CD4-positive, alpha-beta T cell treated with Interleukin-4 for 4 hours (primary cell): ENCODE data around the gene RTL3.
"Not testable (repeated sequence)": the region's sequence is repeated elsewhere in the genome, so short reads cannot be mapped to it uniquely, and the experiment has no call there.

Experiments
- DNase-seq: peaks from one replicate; pipeline ENCODE4 v3.0.0-alpha.2; 2020

RTL3 gene, protein sequence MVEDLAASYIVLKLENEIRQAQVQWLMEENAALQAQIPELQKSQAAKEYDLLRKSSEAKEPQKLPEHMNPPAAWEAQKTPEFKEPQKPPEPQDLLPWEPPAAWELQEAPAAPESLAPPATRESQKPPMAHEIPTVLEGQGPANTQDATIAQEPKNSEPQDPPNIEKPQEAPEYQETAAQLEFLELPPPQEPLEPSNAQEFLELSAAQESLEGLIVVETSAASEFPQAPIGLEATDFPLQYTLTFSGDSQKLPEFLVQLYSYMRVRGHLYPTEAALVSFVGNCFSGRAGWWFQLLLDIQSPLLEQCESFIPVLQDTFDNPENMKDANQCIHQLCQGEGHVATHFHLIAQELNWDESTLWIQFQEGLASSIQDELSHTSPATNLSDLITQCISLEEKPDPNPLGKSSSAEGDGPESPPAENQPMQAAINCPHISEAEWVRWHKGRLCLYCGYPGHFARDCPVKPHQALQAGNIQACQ

DNA sequence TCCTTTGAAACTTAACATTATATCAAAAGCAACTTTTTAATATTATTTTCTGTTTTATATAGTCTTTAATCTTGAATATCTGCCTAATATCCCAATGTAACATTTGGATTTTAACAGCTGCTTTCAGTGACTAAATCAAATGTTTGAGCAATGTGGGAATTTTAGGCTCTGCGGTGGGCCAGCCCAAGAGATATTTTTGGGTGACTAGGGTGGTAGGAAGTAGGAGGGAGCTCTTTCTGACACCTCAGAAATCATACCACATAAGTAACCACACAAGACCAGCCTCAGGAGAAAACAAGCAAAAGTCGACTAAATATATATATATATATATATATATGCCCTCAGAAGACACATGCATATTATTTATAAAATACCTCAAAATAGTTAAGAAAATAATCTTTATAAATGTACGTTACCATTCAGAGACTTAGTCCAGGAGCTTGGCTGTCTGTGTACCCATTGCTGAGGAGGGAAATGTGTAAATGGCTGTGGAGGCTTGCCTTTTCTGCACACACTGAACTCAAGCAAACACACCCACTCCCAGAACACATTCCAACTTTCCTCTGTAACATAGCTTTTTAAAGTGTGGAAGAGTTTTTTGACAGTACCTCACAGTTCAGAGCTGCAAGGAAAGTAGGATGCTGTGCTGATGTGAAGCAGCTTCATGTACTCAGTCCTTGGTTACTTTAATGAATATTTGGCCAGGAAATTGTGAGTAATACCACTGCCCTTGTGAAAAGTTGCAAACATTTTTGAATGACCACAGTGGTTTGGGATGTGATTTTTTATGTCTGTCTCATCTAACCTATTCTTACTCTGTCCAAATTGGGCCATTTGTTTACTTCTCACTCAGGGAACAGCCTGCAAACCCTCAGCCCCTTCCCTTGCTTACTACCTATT, at the start of gene RTL3:
TSS of gene RTL3 (minus strand) at position 484 of the 900 bp plus-strand sequence. CDS start 908 bp downstream, outside the sequence.
- peak; percentile 10 for DNase-seq

DNA sequence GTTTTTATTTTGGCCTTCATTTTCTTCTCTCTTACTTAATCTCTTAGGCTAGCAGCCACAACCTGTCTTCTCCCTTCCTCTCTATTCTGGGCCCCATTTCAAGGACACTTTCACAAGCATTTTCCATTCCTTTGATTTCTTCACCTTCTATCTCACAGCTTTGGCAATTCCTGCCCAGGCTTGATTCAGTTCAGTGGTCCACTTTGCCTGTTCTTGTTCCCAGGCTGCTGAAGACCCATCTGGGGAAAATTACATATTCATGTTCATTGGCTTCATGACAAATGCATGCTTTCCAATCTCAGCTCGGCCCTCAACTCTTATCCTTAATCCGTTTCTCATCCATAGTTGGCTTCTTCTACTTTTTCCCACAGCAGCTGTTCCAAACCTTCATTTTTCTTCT, 49.7 kb upstream of the RTL3 start:
- no peak for DNase-seq

DNA sequence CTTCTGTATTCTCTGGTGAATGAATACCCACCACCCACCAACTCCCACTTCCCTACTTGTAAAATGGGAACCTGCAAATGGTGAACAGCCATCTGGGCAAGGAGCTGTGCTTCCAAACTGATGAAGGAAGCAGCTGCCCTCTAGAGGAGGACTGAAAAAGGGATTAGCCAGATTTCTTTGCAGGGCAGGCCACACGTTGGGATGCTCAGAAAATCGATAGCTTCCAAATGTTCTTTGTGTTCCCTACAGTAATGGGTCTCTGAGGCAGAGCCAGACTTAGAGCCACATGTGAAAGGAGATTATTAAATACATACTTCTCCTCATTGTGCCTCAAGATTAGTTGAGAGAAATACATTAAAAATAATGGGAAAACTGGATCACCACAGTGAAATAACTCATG, 49.1 kb upstream of the RTL3 start:
- no peak for DNase-seq

DNA sequence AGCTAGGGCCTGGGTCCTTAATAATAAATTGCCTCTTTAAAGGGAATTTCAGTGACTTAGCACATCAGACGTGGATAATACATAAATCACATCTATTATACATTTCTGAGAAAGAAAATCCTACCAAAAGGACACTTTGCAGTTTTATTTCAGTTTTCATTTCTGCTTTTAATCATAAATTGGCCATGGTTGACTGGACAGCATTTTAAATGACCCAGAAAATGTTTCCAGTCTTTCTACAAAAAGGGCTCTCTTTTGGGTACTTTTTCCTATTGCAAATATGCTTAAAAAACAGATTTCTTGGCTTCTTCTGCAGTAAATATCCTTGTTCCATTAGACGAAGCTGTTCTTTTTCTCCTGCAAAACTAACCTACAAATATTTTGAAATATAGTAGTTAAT, 46.9 kb upstream of the RTL3 start:
- no peak for DNase-seq

DNA sequence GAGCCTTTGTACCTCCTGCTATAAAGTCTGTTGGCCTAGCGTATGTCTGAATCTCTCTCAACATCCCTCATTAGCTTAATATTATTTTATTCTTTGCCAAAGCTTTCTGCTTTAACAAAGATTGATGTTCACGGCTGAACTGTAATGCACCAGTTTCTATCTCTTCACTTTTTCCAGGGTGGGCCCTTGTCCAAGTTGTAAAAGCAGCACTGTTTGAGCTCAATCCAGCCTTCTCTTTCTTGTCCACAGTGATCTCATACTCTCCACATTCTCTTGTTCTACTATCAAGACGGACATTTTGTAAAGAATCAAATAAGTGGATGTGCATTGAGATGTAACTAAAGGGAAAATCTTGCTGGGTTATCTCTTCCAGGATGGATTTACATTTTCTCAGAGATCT, 34.4 kb upstream of the RTL3 start:
- no peak for DNase-seq

DNA sequence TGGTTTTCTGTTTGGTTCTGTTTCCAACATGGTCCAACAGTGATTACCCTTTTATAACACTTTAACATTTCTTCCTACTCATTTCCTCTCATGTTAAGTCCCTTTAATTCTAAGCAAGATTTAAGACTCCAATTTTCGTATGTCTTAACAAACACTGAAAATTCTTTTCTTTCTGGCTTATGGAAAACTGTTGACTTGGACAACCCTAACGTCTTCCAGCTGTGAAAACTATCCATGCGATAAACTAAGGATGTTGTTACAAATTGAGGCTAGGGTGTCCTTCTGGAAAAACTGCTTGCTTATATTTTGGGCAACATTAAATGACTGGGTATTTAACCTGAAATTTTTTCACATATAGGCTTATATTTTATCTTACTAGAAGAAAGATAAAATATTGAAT, 33.9 kb upstream of the RTL3 start:
- no peak for DNase-seq

DNA sequence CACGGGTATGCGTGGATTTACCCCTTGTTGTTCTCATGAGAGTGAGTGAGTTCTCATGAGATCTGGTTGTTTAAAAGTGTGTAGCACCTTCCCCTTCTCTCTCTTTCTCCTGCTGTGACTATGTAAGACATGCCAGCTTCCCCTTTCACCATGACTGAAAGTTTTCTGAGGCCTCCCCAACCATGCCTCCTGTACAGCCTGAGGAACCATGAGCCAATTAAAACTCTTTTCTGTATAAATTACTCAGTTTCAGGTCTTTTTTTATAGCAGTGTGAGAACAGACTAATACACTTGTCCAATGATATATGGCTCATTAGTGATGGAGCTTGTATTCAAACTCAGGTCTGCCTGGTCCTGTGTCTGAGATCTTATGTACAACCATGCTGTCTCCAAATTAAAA, 28.5 kb upstream of the RTL3 start:
- DNase-seq = no peak

DNA sequence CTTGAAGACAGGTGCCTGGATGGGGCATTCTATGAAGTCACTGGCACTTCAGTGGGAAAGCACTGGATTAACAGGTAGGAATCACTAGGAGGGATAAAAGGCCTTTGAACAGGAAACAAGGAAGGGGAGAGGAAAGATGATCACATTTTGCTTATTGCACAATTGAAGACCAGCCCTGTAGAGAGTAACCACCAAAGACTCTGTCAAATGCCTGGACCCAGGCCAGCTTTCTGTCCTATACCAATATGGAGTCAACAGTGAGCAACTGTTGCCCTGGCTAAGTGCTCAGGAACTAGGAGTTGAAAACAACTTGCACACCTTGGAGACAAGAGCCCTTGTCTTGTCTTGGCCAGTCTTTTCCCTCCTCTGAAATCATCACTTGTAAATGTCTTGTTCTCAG, 14.1 kb upstream of the RTL3 start:
- no peak for DNase-seq

DNA sequence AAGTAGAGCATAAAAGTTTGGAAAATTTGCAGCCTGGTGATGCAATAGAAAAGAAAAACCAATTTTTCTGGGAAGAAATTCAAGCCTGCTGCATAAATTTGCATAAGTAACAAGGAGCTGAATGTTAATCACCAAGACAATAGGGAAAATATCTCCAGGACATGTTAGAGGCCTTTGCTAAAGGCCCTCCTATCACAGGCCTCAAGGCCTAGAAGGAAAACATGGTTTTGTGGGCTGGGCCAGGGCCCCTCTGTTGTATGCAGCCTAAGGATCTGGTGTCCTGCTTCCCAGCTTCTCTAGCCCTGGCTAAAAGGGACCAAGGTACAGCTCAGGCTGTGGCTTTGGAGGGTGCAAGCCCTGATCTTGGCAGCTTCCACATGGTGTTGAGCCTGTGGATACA, 6.2 kb upstream of the RTL3 start:
- no peak for DNase-seq

DNA sequence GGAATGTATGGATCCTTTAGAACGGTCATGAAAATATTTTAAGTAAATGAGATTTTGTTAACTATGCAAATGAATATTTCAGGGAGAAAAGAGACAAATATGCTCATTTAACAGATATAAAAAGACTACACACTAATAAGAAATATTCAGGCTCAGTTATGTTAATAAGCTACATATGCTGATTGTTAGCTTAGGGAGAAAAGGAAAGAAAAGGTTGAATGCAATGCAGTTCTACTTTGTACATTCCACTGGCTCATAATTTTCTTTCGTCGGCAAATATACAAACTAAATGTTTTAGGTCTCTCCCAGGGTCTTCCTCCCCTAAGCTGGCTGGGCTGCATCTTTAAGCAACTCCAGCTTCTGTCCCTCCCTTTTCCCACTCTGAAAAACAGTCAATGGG, 2.7 kb upstream of the RTL3 start:
- DNase-seq = no peak

DNA sequence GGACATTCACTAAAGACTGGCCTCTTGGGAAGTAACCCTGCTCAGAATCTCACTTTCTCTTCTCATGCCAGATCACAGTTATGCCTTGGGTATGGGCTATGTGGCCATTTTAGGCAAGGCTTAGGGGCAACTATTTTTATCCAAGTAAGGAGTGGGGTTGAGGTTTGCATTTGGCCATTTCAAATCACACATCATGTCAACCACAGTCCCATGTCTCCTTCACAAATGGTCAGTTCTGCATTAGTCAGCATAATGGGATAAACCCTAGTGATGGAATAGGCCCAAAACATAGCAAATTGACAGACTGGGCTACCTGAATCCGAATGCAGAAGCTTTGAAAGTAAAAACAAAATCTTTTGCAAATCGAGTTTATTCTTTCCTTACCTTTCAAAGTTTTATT, 827 bp upstream of the RTL3 start:
- no peak for DNase-seq

DNA sequence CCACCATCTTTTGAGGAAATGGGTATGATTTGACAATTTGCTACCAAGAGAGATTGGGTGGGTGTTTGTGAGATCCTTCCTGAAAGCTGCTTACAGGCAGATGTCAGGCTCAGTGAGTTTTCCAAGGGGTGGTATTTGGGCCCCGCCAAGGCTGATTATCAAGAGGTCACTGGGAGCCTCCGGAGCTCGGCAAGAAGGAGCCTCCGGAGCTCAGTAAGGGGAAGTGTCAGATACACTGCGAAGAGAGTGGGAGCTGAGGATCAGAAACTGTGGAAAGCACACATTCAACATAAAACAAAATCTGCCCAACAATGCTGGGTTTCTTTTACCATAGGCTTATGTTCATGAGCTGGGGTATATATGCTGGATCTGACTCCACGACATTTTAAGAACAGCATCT, 714 bp downstream of the RTL3 start:
- DNase-seq = no peak

DNA sequence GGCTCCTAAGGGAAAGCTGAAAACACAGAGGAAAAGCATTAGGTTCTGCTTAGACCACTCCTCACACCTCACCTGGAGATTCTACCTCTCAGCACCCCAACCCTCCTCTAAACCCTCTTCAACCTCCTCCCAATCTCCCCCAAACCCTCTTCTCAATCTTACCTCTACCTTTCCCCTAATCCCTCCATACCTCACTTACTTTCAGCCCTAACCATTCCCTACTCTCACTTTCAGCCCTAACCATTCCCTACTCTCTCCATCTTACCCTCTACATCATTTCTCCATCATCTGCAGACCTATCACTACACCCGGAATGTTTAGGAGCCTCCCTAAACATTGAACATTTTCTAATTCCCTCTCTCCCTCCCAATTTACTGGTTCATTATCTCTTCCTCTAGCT, 3.5 kb downstream of the RTL3 start:
- DNase-seq = no peak

DNA sequence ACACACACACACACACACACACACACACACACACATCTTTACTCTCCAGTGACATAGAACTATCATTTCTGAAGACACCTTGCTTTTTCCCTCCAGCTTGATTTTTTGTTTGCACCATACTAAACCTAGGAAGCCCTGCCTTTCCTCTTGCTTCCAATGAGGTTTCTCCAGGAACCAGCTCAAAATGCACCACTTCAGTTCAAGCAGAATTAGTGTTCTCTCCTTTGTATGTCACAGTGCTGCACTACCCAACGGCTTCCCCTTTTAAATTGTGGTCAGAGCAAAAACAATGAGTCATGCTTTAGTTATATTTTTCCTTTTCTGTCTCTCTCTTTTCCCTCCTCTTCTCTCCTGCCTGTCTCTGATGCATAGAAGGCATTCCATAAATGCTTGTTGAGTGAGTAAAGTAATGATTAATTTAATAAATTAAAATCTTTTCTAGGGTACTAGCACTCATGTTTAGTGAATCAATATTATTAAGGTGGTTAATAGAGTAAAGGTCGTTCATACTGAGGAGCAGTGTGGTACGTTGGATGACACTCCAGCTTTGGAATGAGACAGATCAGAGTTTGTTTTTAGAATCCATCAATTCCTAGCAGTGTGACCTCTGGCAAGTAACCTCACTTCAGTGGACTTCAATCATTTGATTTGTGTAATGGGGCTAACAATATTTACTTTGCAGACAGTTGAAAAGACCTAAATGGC, 5.9 kb downstream of the RTL3 start:
- peak; percentile 13 for DNase-seq

DNA sequence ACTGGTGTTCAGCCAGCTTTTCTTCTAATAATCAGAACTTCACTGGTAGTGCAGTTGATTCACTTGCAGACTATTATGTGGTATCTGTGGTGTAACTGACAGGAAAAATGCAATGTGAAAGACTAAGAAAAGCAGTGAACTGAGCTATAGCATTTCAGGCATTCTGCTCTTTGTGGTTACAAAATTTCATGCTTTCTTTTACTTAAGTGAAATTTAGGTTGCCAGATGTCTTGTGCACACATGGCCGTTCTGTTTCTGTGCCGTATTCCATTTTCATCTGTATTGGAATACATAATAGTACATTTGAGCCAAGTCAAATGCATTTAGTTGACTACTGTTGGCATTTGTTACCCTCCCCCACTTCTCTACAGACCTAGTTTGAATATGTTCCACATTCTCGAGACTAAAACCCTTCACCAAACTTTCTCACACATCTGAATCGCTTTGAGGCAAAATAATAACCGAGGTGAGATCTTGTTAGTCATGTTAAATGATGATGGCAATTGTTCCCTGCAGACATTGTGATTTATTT, 8.2 kb downstream of the RTL3 start:
- DNase-seq = peak; percentile 29

DNA sequence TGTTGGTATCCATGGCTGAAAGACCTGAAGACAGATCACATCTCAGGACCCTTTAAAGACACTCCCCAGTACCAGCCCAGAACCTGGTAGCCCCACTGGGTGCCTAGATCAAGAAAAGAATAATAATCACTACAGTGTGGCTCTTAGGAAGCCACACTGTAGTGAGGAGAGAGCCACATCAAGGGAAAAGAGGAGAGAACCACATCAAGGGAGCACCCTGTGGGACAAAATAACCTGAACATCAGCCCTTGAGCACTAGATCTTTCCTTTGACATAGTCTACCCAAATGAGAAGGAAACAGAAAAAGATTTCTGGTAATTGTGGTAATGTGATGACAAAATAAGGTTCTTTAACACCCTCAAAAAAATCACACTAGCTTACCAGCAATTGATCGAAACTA, 15.3 kb downstream of the RTL3 start:
- peak; percentile 7 for DNase-seq

DNA sequence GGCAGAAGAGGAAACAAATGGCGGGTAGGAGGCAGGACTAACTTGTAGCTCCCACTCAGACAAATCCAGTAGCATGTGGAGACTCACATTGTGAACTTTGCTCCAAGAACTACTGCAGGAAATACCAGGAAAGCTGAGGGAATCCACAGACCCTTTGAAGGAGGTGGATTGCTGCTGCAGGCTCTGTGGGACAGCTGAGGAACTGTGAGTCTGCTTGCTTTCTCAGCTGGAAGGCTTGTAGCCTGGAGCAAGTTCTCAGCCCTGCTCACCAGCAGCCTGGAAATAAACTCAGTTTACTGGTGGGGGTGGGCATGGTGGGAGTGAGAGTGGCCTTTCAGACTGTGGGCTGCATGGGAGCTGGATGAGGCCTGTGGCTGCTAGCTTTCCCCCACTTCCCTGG, 16.0 kb downstream of the RTL3 start:
- DNase-seq = no peak

DNA sequence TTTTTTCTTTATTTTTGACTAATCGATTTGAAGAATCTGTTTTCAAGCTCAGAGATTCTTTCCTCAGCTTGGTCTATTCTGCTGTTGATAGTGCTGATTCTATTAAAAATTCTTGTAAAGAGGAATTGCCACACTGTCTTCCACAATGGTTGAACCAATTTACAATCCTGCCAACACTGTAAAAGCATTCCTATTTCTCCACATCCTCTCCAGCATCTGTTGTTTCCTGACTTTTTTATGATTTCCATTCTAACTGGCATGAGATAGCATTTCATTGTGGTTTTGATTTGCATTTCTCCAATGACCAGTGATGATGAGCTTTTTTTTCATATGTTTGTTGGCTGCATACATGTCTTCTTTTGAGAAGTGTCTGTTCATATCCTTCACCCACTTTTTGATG, 23.0 kb downstream of the RTL3 start:
- not testable (repeated sequence) for DNase-seq

DNA sequence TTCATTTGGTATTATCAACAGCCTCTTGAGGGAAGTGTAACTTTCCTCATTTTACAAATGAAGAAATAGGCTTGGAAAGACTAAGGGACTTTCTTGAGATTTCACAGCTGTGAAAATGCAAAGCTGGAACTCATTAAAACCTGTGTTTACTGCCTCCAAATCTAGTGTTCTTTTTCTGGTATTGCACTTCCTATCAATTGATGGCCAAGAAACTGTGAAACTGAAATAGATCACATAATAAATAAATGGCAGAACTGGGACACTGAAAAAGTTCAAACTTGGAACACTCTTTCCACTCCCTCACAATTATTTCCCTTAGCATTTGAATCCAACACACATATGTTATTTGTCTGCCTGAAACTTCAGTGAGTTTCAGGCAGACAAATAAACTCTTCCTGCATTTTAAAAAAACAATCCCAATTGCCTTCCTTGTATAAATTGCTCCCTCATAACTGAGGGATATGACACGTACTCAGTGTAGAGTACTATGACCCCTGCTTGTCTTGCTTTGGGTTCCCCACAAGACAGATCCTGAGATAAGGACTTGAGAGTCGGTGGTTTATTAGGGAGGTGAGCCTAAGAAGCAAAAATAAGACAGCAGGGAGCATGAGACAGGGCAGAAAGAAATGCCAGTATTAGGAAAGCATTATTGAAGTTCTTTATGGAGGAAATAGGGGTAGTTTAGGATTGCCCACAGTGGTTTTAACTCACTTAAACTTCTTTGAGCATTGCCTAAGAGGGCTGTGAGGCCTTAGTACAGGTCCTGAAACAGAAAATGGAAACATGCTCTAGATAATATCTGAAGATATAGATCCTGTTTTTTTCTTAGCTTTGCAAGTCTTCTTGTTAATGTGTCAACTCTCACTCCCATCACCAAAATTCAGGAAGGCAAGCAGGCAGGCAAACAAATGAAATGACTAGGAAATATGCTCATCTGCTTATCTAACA, 33.9 kb downstream of the RTL3 start:
- DNase-seq = no peak

DNA sequence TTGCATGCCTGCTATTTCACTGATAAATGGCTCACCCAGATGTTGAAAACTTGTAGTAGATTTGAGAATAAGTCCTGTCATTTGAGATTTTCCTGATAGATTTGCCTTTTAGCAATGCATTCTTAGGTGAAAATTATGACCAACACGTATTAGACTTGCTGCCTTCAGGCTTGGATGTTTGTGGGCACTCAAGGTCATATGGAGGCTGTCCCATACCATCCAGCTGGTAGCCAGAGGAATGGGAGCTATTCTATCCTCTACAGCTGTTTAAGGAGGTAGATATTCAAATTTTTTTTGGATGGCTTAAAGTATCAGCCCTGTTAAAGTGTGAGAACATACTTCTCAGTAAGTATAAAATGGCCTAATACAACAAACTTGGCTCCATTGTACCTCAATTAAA, 34.7 kb downstream of the RTL3 start:
- no peak for DNase-seq

DNA sequence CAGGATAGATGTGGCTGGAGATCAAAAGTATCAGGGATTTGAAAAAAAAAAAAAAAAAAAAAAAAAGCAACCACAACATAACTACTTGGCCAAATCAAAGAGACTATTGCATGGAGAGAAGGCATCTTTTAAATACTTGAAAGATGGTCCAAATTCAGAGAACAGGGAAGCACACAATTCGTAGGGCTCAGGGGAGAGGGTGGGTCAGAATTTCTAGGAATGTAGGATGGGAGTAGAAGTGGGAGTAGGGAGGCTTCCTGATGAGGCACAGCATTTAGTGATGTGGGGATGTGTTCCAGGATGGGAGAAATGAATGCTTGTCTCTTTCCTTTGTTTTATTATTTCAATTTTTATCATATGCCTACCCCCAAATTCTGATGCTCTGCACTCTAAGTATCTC, 36.3 kb downstream of the RTL3 start:
- DNase-seq = no peak

DNA sequence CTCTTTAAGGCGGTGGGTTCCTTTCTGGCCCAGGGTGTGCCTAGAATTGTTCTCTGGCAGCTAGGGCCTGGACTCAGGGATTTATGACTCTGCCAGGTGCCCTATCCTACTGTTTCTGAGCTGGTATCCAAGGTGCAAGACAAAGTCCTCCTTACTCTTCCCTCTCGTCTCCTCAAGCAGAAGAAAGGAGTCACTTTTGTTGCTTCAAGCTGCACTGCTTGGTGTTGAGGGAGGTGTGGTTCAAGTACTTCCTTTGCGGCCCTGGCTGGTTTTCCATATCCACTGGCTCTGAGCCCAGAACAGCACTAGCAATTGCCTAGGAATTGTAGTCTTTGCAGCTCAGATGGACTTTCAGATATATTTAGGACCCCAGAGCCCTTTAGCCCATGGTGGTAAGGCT, 39.3 kb downstream of the RTL3 start:
- DNase-seq = no peak
